NCI-H2171 (cell line): Measurements from ENCODE around the gene MICALL2.
A peak's percentile ranks its signal among the peaks of the same experiment; 100 is the strongest.

Experiments used
- DNase-seq: peaks from one replicate; lab custom pipeline; 2025; lab: John Stamatoyannopoulos, UW

Gene MICALL2

GRCh38 chr7:1493129-1493528 is 33.9 kb upstream of the MICALL2 start:
- DNase-seq, result no peak

- DNase-seq, result no peak
These were observed 33.4 kb upstream of the MICALL2 start for GRCh38 chr7:1492640-1493039.

GRCh38 chr7:1492221-1492620 is 33.0 kb upstream of the MICALL2 start:
- DNase-seq, result no peak

GRCh38 chr7:1490837-1491236 is 31.6 kb upstream of the MICALL2 start:
- DNase-seq, result no peak

- DNase-seq, result no peak
These were observed 30.1 kb upstream of the MICALL2 start for GRCh38 chr7:1489336-1489735.

- DNase-seq, result no peak
These were observed 28.7 kb upstream of the MICALL2 start for GRCh38 chr7:1488016-1488415.

- no peak for DNase-seq
These were observed 28.2 kb upstream of the MICALL2 start for GRCh38 chr7:1487466-1487865.

- no peak for DNase-seq
These were observed 27.3 kb upstream of the MICALL2 start for GRCh38 chr7:1486571-1486970.

GRCh38 chr7:1485156-1485555 is 25.9 kb upstream of the MICALL2 start:
- no peak for DNase-seq

GRCh38 chr7:1484569-1484968 is 25.3 kb upstream of the MICALL2 start:
- DNase-seq, result no peak

GRCh38 chr7:1483536-1484505 is 24.6 kb upstream of the MICALL2 start:
- DNase-seq, result no peak

- no peak for DNase-seq
These were observed 23.8 kb upstream of the MICALL2 start for GRCh38 chr7:1483079-1483478.

GRCh38 chr7:1481300-1481699 is 22.0 kb upstream of the MICALL2 start:
- no peak for DNase-seq

- no peak for DNase-seq
These were observed 21.4 kb upstream of the MICALL2 start for GRCh38 chr7:1480670-1481069.

- DNase-seq, result no peak
These were observed 20.0 kb upstream of the MICALL2 start for GRCh38 chr7:1479287-1479686.

- DNase-seq, result no peak
These were observed 19.2 kb upstream of the MICALL2 start for GRCh38 chr7:1478480-1478879.

GRCh38 chr7:1476859-1477258 is 17.6 kb upstream of the MICALL2 start:
- no peak for DNase-seq

GRCh38 chr7:1475991-1476390 is 16.7 kb upstream of the MICALL2 start:
- no peak for DNase-seq

- DNase-seq, result no peak
These were observed 16.1 kb upstream of the MICALL2 start for GRCh38 chr7:1475393-1475792.

- DNase-seq, result no peak
These were observed 15.5 kb upstream of the MICALL2 start for GRCh38 chr7:1474736-1475135.

- DNase-seq, result peak; percentile 72
These were observed 14.7 kb upstream of the MICALL2 start for GRCh38 chr7:1473864-1474512.

- no peak for DNase-seq
These were observed 11.6 kb upstream of the MICALL2 start for GRCh38 chr7:1470901-1471300.

GRCh38 chr7:1468643-1469298 is 9.5 kb upstream of the MICALL2 start:
- no peak for DNase-seq
